Uterus (tissue), 2 donors: ENCODE results near the gene VSIG1.

Experiments
- POLR2A ChIP-seq, 2 donors: fragments of 450-650 bp; IDR thresholded peaks; one replicate each; pipeline ENCODE4 v1.6.1; 2016; ENCODE audit warnings: antibody characterized with exemption in 2 of 2, mild to moderate bottlenecking in 1 of 2, moderate library complexity in 1 of 2
- TF ChIP-seq, protein P1 (sequence below), 4 experiments: fragments of 200-600 bp in 2 of 4; fragments of 450-650 bp in 2 of 4; sonication (generic) in 2 of 4; IDR thresholded peaks; one replicate each; pipeline ENCODE4 v1.5.1; 2016 to 2019; ENCODE audit warnings: antibody characterized with exemption in 4 of 4, mild to moderate bottlenecking in 2 of 4, moderate library complexity in 1 of 4

DNA sequence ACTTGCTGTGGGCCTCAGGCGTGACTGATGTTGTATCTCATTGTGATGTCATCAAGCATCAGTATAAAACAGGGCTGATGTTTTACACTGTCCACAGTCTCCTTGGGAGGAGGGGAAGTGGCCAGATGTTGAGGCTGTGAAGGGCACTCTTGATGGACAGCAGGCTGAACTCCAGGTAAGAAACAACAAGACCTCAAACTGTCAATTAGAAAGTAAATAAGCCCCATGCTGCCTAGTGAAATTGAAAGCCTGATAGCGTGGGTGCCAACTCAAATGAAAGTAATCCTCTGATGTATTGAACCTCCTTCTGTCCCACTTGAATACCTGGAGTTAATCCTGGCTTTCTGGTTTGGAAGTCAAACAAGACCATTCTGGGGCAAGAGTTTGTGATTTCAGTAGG, 19.7 kb downstream of the VSIG1 start:
- TF ChIP-seq POLR2A (IDR thresholded peaks at IDR 0.05), result no peak
- TF ChIP-seq, protein P1, sequence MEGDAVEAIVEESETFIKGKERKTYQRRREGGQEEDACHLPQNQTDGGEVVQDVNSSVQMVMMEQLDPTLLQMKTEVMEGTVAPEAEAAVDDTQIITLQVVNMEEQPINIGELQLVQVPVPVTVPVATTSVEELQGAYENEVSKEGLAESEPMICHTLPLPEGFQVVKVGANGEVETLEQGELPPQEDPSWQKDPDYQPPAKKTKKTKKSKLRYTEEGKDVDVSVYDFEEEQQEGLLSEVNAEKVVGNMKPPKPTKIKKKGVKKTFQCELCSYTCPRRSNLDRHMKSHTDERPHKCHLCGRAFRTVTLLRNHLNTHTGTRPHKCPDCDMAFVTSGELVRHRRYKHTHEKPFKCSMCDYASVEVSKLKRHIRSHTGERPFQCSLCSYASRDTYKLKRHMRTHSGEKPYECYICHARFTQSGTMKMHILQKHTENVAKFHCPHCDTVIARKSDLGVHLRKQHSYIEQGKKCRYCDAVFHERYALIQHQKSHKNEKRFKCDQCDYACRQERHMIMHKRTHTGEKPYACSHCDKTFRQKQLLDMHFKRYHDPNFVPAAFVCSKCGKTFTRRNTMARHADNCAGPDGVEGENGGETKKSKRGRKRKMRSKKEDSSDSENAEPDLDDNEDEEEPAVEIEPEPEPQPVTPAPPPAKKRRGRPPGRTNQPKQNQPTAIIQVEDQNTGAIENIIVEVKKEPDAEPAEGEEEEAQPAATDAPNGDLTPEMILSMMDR (IDR thresholded peaks at IDR 0.05), result no peak
